Ovary (tissue), 9 donors: ENCODE results near the gene CFAP58. TPM values are rescaled to one million over a fixed set of nuclear protein-coding genes. Genes with fewer than 3 reads are reported as not detected.

Experiments
- DNase-seq, 5 donors: peaks; one replicate each; pipeline ENCODE4 v3.0.0-alpha.2; 2019 to 2020
- H3K27ac ChIP-seq, 2 donors: fragments of 200-600 bp; one replicate each; pipeline versions ENCODE4 v1.5.1 to v1.8.0; 2019 to 2022
- H3K27me3 ChIP-seq: fragments of 200-600 bp; one replicate; pipeline ENCODE4 v1.8.0; 2022
- H3K36me3 ChIP-seq: fragments of 200-600 bp; sonication (generic); one replicate; pipeline ENCODE4 v1.5.1; 2019
- H3K4me1 ChIP-seq: one replicate; pipeline ENCODE4 v1.8.1; 2013; ENCODE audit warnings: mild to moderate bottlenecking, moderate library complexity; ENCODE audit not compliant: insufficient read depth
- H3K4me3 ChIP-seq: fragments of 200-600 bp; sonication (generic); one replicate; pipeline ENCODE4 v1.5.1; 2017
- H3K9me3 ChIP-seq, 2 donors: fragments of 200-600 bp in 1 of 2; sonication (generic) in 1 of 2; one replicate each; pipeline versions ENCODE4 v1.5.1 to v1.8.1; 2013 to 2019; ENCODE audit warnings: mild to moderate bottlenecking in 1 of 2, moderate library complexity in 1 of 2
- CTCF ChIP-seq, 3 donors: fragments of 450-650 bp in 2 of 3; fragments of 200-600 bp in 1 of 3; IDR thresholded peaks; one replicate each; pipeline versions ENCODE4 v1.5.1 to v1.8.0; 2016 to 2022; ENCODE audit warnings: antibody characterized with exemption in 3 of 3, mild to moderate bottlenecking in 1 of 3
- EP300 ChIP-seq: sonication (generic); formaldehyde crosslinking; IDR thresholded peaks from one replicate; pipeline ENCODE4 v1.6.1; 2017; ENCODE audit warnings: antibody characterized with exemption
- POLR2A ChIP-seq: fragments of 450-650 bp; IDR thresholded peaks from one replicate; pipeline ENCODE4 v1.6.1; 2017; ENCODE audit warnings: antibody characterized with exemption, mild to moderate bottlenecking, moderate library complexity
- WGBS, 3 donors: extraction: QIAGEN DNeasy Blood & Tissue Kit in 1 of 3; methylation state at CpG; one replicate each; pipeline versions ENCODE4 v1.1.5 to v1.1.7; 2013 to 2017; 5-methylcytosine and 5-hydroxymethylcytosine counted together
- intact Hi-C, 4 donors: fragments of 100-400 bp; cut with DNase I; formaldehyde crosslinking; loops; one replicate each; pipeline versions ENCODE4 v1.11.0 to v1.15.1; 2022 to 2023
- polyA plus RNA-seq, 2 donors: library from polyadenylated mRNA; stranded (reverse); fragments of 200-250 nt in 1 of 2; fragments of 350-450 nt in 1 of 2; fragmentation: Illumina TruSeq in 1 of 2; extraction: RNeasy Lipid Tissue Mini Kit (QIAGEN cat#74804) in 1 of 2; gene quantifications; one replicate each; pipeline ENCODE4 v1.2.3, GENCODE V29; 2013 to 2014
- total RNA-seq, 7 donors: library from RNA; depleted of rRNA in 2 of 7; stranded (reverse); fragments of >200 nt in 2 of 7; fragmentation: NEBNext Ultra II Directional in 3 of 7; extraction: Animal tissue kit (Norgen Biotek cat#: 25700) in 3 of 7; gene quantifications; one replicate each; pipeline versions ENCODE4 v1.1.0 to v1.2.4, GENCODE V29; 2016 to 2023
- donor health status: DM: no; HTN: no; CAD: no; lungs with moderate emphysema.
- donor health status: DM: no; HTN: no; CAD: no.
- donor health status: Bipolar disorder and iron deficiency.
- donor health status: DM: yes; HTN: yes; CAD: no.
- donor health status: DM: no; HTN: no; CAD: no.
- donor health status: DM: yes; HTN: yes; CAD: no.

Gene CFAP58
- total and polyA plus RNA-seq, 9 donors, result 0.17 to 7.9 (median 0.60) TPM

- no peak for TF ChIP-seq EP300
- no peak for TF ChIP-seq CTCF (IDR thresholded peaks at IDR 0.05)
- no peak for TF ChIP-seq POLR2A
- no peak overlapping the region for H3K4me3 ChIP-seq
- H3K4me1 ChIP-seq, result no peaks in the 10 kb centered on the region
- H3K36me3 ChIP-seq, result no peaks in the 10 kb centered on the region
- DNase-seq, result no peak
- intact Hi-C loops, result no loop called here
- H3K27me3 ChIP-seq, result no peaks in the 10 kb centered on the region
- H3K27ac ChIP-seq, result no peak overlapping the region
- no peaks in the 10 kb centered on the region for H3K9me3 ChIP-seq
Observed at GRCh38 chr10:104345515-104345914, 8.1 kb upstream of the CFAP58 start.

GRCh38 chr10:104345941-104346340 is 7.7 kb upstream of the CFAP58 start:
- H3K4me3 ChIP-seq, result no peak overlapping the region
- 64 to 69% (median 68%) methylated on average over 4 of the region's 4 CpGs for WGBS, 3 donors
- no peaks in the 10 kb centered on the region for H3K27me3 ChIP-seq
- no peaks in the 10 kb centered on the region for H3K4me1 ChIP-seq
- TF ChIP-seq CTCF (IDR thresholded peaks at IDR 0.05), result no peak
- TF ChIP-seq EP300, result no peak
- no peak for TF ChIP-seq POLR2A
- no peak overlapping the region for H3K27ac ChIP-seq
- no peak for DNase-seq
- H3K9me3 ChIP-seq, result no peaks in the 10 kb centered on the region
- no peaks in the 10 kb centered on the region for H3K36me3 ChIP-seq
- intact Hi-C loops, result no loop called here

- no peak for DNase-seq
- TF ChIP-seq POLR2A, result no peak
- no peak for TF ChIP-seq CTCF (IDR thresholded peaks at IDR 0.05)
- no peak for TF ChIP-seq EP300
- 71 to 75% (median 73%) methylated on average over 4 of the region's 4 CpGs for WGBS, 3 donors
Observed at GRCh38 chr10:104347295-104348045, 6.2 kb upstream of the CFAP58 start.

GRCh38 chr10:104348601-104349000 is 5.0 kb upstream of the CFAP58 start:
- Histone ChIP-seq H3K4me1 (no peaks in the 10 kb centered on the region), H3K27me3 (no peaks in the 10 kb centered on the region), H3K4me3 (no peak overlapping the region), H3K9me3 (no peaks in the 10 kb centered on the region), H3K36me3 (no peaks in the 10 kb centered on the region), H3K27ac (no peak overlapping the region)
- intact Hi-C loops, result loop anchor here in 1 of 4 donors (2.0 kb wide), 1 partner anchor 58 kb away; no protein-coding TSS in a partner anchor
- no peak for TF ChIP-seq EP300
- 72 to 81% (median 75%) methylated on average over 2 of the region's 2 CpGs for WGBS, 3 donors
- no peak for DNase-seq

More at GRCh38 chr10:104347295-104348045, 6.2 kb upstream of the CFAP58 start:
- H3K27me3 ChIP-seq, result no peaks in the 10 kb centered on the region
- intact Hi-C loops, result loop anchor here in 1 of 4 donors (2.0 kb wide), 1 partner anchor 57 kb away; no protein-coding TSS in a partner anchor
- H3K27ac ChIP-seq, result no peak overlapping the region
- no peaks in the 10 kb centered on the region for H3K9me3 ChIP-seq
- no peaks in the 10 kb centered on the region for H3K36me3 ChIP-seq
- no peak overlapping the region for H3K4me3 ChIP-seq
- no peaks in the 10 kb centered on the region for H3K4me1 ChIP-seq

- no peak overlapping the region for H3K4me3 ChIP-seq
- WGBS, 3 donors, result 37 to 47% (median 41%) methylated on average over 5 of the region's 5 CpGs
- H3K27ac ChIP-seq, result no peak overlapping the region
- TF ChIP-seq POLR2A, result no peak
- no peak for TF ChIP-seq EP300
- TF ChIP-seq CTCF (IDR thresholded peaks at IDR 0.05), result no peak
- intact Hi-C loops, result loop anchor here in 3 of 4 donors (2.0 to 5.0 kb wide), 2 partner anchors 42 to 59 kb away; no protein-coding TSS in a partner anchor
- H3K27me3 ChIP-seq, result no peaks in the 10 kb centered on the region
- no peaks in the 10 kb centered on the region for H3K36me3 ChIP-seq
- no peak for DNase-seq
- no peaks in the 10 kb centered on the region for H3K4me1 ChIP-seq
- no peaks in the 10 kb centered on the region for H3K9me3 ChIP-seq
Observed at GRCh38 chr10:104349623-104350126, 4.0 kb upstream of the CFAP58 start.
